K562 (cell line): ENCODE measurements around the gene C18orf63. TPM values are rescaled to one million over a fixed set of nuclear protein-coding genes. Genes with fewer than 3 reads are reported as not detected.

Source experiments
- CHD2 ChIP-seq: IDR thresholded peaks from 2 replicates; pipeline ENCODE4 v1.6.1; 2011; ENCODE audit warnings: low read depth, low read length
- GABPA ChIP-seq: fragments of 200-800 bp; sonication (Bioruptor generic); conservative IDR thresholded peaks from 2 replicates; pipeline ENCODE4 v1.6.1; 2016; ENCODE audit warnings: low read depth, missing genetic modification characterization, missing compliant biosample characterization
- IFI16 ChIP-seq: fragments of 250-450 bp; sonication (Bioruptor Pico); IDR thresholded peaks from 2 replicates; pipeline ENCODE4 v2.1.2; 2022; ENCODE audit warnings: mild to moderate bottlenecking, inconsistent platforms
- JUNB ChIP-seq: fragments of 450-650 bp; formaldehyde crosslinking; conservative IDR thresholded peaks from 2 replicates; pipeline ENCODE4 v1.4.0; 2020; ENCODE audit warnings: mild to moderate bottlenecking
- KLF6 ChIP-seq: fragments of 250-450 bp; sonication (Bioruptor Pico); IDR thresholded peaks from 2 replicates; pipeline ENCODE4 v1.4.0; 2020; ENCODE audit warnings: mild to moderate bottlenecking, moderate library complexity, borderline replicate concordance
- MYNN ChIP-seq, 2 experiments: sonication (generic); formaldehyde crosslinking in 1 of 2; IDR thresholded peaks; 2 replicates each; pipeline versions ENCODE4 v1.5.0 to v1.6.1; 2016 to 2020; ENCODE audit warnings: antibody characterized with exemption in 1 of 2, missing genetic modification reagents in 1 of 2
- PHF8 ChIP-seq: fragments of 200-600 bp; sonication (generic); IDR thresholded peaks from 2 replicates; pipeline ENCODE4 v1.6.1; 2012; ENCODE audit warnings: mixed run types, mild to moderate bottlenecking, inconsistent platforms, low read length, moderate library complexity, borderline replicate concordance
- POLR2H ChIP-seq: IDR thresholded peaks from 2 replicates; pipeline ENCODE4 v1.6.1; 2016; ENCODE audit warnings: missing genetic modification characterization, low read depth, mild to moderate bottlenecking, control low read depth, missing compliant biosample characterization, moderate library complexity
- RFX1 ChIP-seq: fragments of 450-650 bp; IDR thresholded peaks from 2 replicates; pipeline ENCODE4 v1.6.1; 2016; ENCODE audit warnings: mild to moderate bottlenecking, moderate library complexity
- SMAD4 ChIP-seq: fragments of 250-450 bp; sonication (Bioruptor Pico); conservative IDR thresholded peaks from 2 replicates; pipeline ENCODE4 v1.8.0; 2021; ENCODE audit warnings: inconsistent platforms, mild to moderate bottlenecking, moderate library complexity
- SMARCC2 ChIP-seq: fragments of 450-650 bp; IDR thresholded peaks from 2 replicates; pipeline ENCODE4 v1.6.1; 2017; ENCODE audit warnings: antibody characterized with exemption, moderate library complexity, mild to moderate bottlenecking, low read depth
- TCF7L2 ChIP-seq: fragments of 150-350 bp; IDR thresholded peaks from 2 replicates; pipeline ENCODE4 v1.6.1; 2016; ENCODE audit warnings: low read depth, mild to moderate bottlenecking, low read length, moderate library complexity
- ZNF146 ChIP-seq: IDR thresholded peaks from one replicate; pipeline ENCODE4 v1.6.1; 2018; ENCODE audit warnings: missing compliant biosample characterization; ENCODE audit not compliant: unreplicated experiment
- ZNF253 ChIP-seq: fragments of 250-450 bp; sonication (Bioruptor Pico); conservative IDR thresholded peaks from 2 replicates; pipeline ENCODE4 v1.6.1; 2021; ENCODE audit warnings: mild to moderate bottlenecking
- ZNF644 ChIP-seq: fragments of 200-800 bp; sonication (Bioruptor generic); IDR thresholded peaks from 2 replicates; pipeline ENCODE4 v1.6.1; 2016; ENCODE audit warnings: low read depth, missing genetic modification characterization, missing compliant biosample characterization
- polyA plus RNA-seq, 8 experiments: library from polyadenylated mRNA; depleted of rRNA in 4 of 8; stranded (reverse) in 5 of 8; unstranded in 3 of 8; fragments of >200 nt; fragmentation: Nextera tagmentation in 2 of 8; fragmentation: Illumina TruSeq in 1 of 8; extraction: Ambion mirVana in 2 of 8; extraction: Trizol in 1 of 8; gene quantifications; 2 replicates each; pipeline versions ENCODE4 v1.2.1 to v1.2.3, GENCODE V29; 2011 to 2014; ENCODE audit warnings: inconsistent platforms in 1 of 8, missing spikeins in 1 of 8
- total RNA-seq, 7 experiments: library from RNA; depleted of rRNA in 6 of 7; stranded (reverse); fragments of >200 nt in 6 of 7; fragmentation: Illumina TruSeq in 2 of 7; extraction: Trizol in 2 of 7; gene quantifications; 2 replicates each; pipeline versions ENCODE4 v1.2.1 to v1.2.3, GENCODE V29; 2011 to 2021; ENCODE audit warnings: low replicate concordance in 1 of 7
- TF ChIP-seq, protein P1 (sequence below): fragments of 250-450 bp; sonication (Bioruptor Pico); IDR thresholded peaks from 2 replicates; pipeline ENCODE4 v1.8.0; 2022; ENCODE audit warnings: moderate library complexity, mild to moderate bottlenecking, inconsistent platforms
- TF ChIP-seq, protein P2 (sequence below): IDR thresholded peaks from 2 replicates; pipeline ENCODE4 v1.6.1; 2011; ENCODE audit warnings: borderline replicate concordance, low read depth, mild to moderate bottlenecking, moderate library complexity, low read length; ENCODE audit not compliant: insufficient read depth, poor library complexity, severe bottlenecking

The C18orf63 gene
- total and polyA plus RNA-seq, 9 of the 15 experiments (the other 6 are each of a cell fraction or from before 2014, with no cell fraction given) = not detected

DNA sequence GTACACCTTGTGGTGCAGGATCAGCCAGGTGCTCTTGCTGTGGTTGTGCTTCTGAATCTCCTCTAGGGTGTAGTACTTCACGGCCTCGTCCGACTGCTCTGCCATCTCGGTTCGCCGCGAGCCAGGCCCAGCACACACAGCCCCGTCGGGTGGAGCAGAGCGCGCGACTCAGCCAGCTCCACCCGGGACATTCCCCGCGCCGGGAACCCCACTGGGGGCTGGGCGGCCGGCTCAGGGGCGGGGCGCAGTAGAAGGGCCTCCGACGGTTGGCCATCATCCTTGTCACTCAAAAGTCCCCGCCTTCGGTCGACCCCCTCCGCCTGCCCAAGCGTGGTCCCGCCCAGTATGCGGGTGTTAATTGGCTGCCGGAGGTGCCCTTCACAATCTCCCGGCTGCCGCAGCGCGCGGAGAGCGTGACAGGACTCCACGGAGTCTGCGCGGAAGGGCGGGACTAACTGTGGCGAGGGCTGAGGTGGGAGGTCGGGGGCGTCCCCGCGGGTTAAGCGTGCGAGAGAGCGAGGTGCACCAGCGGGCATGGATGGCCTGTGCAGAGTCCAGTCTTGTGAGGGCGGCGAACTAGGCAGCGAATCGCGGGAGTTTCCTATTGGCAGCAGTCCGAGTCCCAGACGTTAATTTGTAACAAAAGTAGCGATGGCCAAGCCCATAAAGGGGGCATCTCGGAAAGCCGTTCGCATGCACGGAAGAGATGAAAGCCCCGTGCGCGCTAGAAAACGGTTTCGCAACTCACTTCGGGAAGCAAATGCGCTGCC is 23.7 kb upstream of the C18orf63 start, which contains the start of gene CYB5A (continued):
- TF ChIP-seq, protein P1, sequence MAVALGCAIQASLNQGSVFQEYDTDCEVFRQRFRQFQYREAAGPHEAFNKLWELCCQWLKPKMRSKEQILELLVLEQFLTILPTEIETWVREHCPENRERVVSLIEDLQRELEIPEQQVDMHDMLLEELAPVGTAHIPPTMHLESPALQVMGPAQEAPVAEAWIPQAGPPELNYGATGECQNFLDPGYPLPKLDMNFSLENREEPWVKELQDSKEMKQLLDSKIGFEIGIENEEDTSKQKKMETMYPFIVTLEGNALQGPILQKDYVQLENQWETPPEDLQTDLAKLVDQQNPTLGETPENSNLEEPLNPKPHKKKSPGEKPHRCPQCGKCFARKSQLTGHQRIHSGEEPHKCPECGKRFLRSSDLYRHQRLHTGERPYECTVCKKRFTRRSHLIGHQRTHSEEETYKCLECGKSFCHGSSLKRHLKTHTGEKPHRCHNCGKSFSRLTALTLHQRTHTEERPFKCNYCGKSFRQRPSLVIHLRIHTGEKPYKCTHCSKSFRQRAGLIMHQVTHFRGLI (CRISPR knock-in tag) = no peak
- TF ChIP-seq MYNN (IDR thresholded peaks at IDR 0.05) = no peak
- TF ChIP-seq MYNN (CRISPR knock-in tag; IDR thresholded peaks at IDR 0.05) = no peak
- TF ChIP-seq SMARCC2 = no peak
- TF ChIP-seq ZNF146 (CRISPR knock-in tag) = no peak
- TF ChIP-seq ZNF644 = no peak
- no peak for TF ChIP-seq SMAD4
- TF ChIP-seq POLR2H (tag) = no peak
- TF ChIP-seq KLF6 (CRISPR knock-in tag) = no peak
- no peak; the same call in 1 of the 2 replicates for TF ChIP-seq CHD2
- TF ChIP-seq JUNB (CRISPR knock-in tag) = no peak
- TF ChIP-seq IFI16 (CRISPR knock-in tag) = no peak
- no peak for TF ChIP-seq ZNF253 (CRISPR knock-in tag)
- TF ChIP-seq TCF7L2 = no peak
- TF ChIP-seq, protein P2, sequence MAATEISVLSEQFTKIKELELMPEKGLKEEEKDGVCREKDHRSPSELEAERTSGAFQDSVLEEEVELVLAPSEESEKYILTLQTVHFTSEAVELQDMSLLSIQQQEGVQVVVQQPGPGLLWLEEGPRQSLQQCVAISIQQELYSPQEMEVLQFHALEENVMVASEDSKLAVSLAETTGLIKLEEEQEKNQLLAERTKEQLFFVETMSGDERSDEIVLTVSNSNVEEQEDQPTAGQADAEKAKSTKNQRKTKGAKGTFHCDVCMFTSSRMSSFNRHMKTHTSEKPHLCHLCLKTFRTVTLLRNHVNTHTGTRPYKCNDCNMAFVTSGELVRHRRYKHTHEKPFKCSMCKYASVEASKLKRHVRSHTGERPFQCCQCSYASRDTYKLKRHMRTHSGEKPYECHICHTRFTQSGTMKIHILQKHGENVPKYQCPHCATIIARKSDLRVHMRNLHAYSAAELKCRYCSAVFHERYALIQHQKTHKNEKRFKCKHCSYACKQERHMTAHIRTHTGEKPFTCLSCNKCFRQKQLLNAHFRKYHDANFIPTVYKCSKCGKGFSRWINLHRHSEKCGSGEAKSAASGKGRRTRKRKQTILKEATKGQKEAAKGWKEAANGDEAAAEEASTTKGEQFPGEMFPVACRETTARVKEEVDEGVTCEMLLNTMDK = no peak
- TF ChIP-seq PHF8 = peak; percentile 43; the same call in 1 of the 2 replicates
- TF ChIP-seq GABPA (tag) = no peak
- no peak for TF ChIP-seq RFX1
